Kidney capillary endothelial cell (primary cell): ENCODE data around the gene SELENON.

Experiments used
- DNase-seq: peaks from one replicate; pipeline ENCODE4 v3.0.0-alpha.2; 2018; ENCODE audit warnings: low spot score

SELENON gene

GRCh38 chr1:25864434-25864833 lies 64.4 kb downstream of the SELENON start:
- no peak for DNase-seq

- DNase-seq = no peak
These were observed 66.3 kb downstream of the SELENON start for GRCh38 chr1:25866288-25866687.

GRCh38 chr1:25867210-25867991 lies 67.4 kb downstream of the SELENON start:
- DNase-seq = no peak
